Stimulated activated CD4-positive, alpha-beta T cell treated with anti-CD3 and anti-CD28 coated beads, TNF-alpha, amount 100 ng/mL, for 4 hours (primary cell): Measurements from ENCODE around the gene FGR.

Source experiments
- DNase-seq, 3 experiments: peaks; one replicate each; pipeline ENCODE4 v3.0.0-alpha.2; 2020; ENCODE audit warnings: low read depth in 3 of 3

FGR gene

DNA sequence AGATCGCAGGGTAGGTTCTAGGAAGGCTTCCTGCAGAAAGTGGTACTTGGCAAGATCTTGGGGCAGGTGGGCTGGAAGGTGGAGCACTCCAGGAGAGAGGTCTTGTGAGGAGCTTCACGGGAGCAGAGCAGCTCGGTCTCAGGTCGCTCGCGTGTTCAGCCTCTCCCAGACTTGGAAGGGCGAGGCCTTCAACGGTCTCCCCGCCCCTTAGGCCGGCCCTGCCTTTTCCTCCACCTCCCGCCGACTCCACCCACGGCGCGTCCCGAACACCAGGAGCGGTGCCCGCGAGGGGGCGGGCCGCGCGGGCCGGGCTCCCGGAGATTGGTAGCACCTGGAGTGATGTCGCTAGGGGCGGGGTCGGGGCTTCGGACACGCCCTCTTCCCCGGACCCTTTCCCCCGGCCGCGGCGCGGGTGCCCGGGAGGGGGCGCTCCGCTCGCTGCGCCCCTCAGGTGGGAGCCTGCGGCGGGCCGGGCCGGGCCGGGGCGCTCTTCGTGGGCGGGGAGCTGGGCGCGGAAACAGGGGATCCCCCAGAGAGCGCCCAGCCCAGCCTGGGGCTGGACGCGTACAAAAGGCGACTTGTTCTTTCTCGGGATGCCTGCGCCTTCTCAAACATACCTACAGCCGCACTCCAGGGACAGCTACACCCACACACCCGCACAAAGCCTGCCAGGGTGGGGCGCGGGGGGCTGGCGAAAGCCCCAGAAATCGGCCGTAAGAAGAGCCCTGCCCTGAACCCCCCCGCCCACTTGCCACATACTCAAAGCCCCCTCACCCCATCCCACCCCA is 66.5 kb downstream of the FGR start:
- peak; percentile 81 to 84 (median 83) for DNase-seq

DNA sequence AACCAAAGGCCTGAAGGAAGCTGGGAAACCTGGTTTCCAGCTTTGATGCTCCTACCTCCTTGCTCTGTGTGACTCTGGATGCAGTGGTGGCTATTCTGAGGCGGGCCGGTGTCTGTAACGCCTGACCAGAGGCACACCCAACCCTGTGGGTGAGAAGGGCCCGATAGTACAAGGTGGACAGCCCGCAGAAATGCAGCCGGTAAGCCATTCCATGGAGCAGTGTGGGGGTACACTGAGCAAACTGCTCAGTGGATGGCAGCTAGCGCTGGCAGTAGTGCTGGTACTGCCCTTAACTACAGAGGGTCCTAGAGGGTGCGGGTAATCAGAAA is 67.0 kb downstream of the FGR start:
- no peak for DNase-seq

DNA sequence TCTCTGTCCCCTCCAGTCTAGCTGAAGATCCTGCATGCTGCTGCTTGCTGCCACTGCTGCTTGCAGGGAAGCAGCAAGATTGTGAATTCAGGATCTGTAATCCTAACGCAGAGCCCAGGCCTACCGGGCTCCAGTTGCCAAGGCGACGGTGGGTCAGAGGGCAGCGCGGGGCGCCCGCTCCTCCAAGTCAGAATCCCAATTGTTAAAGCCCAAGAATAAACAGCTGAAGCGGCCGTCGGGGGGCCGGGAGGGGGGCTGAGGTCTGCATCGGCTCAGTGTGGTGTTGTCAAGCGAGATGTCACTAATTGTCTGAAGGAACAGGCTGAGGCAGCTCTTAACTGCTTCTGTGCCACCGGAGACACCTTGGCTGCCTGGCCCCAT is 67.8 kb downstream of the FGR start:
- DNase-seq, result no peak

DNA sequence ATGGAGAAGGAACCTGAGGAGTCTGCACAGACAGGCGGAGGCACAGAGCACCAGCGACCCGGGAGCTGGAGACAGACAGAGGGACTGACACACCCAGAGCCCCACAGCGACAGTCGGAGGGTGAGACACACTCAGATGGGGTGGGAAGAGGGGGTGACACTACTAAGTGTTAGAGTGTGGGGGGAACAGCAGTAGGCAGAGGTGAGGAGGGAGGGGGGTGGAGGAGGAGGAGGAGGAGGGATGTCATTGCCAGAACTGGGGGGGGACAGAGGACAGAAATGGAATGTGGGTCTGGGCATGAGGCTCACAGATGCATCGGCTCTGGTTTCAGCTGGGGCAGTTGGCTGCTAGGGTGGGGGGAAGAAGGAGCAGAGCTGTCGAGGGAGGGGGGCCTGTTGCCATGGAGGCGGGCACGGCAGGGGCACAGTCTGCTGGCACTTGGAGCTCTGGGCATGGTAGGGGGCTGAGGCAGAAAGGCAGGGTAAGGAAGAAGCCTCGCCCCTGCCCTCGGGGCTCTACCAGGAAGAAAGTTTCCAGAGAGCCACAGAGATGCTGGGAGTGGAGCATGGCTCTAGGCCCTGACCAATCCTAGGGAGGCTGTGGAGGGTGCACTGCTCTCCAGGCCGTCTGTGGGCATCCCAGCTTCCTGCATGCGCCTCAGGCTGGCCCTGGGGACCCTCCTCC is 68.4 kb downstream of the FGR start:
- DNase-seq, result no peak

DNA sequence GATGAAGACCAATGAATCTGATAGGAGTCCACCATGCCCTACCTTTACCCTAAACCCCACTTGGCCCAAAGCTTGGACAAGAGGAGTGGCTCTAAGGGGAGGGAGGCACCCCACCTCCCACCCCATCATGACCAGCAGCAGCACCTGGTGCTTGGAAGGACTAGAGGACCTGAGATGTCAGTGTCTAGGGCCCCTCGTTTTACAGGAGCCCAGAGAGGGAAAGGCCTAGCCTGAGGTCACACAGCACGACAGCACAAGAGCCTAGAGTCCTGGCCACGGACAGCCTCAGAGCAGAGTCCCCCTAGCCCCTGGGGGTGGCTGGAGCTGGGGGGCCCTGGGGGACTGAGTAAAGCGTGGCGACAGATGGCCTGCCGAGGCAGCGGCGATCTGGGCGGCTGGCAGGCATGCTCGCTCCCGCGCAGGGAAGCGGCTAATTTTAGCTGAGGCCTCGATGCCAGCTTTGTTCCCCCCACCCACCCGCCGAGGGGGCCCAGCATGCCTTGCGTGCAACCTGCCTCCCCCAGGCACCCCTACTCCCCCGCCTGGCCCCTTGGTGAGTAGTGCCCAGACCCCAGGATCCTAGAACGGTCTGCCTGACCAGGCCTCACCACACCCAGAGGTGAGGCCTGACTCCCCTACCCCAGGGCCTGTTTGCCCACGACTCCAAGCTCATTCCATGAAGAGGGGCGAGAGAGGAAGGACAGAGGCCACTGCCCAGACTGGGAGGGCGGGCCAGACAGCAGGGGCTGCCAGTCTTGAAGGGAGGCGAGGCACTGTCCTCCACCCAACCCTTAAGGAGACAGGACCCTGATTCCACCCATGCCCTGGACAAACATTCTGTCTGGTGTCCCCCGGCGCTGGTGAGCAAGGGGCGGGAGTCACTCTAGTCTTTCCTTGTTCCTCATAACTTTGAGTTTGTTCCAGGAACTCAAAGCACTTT is 70.0 kb downstream of the FGR start:
- no peak for DNase-seq

DNA sequence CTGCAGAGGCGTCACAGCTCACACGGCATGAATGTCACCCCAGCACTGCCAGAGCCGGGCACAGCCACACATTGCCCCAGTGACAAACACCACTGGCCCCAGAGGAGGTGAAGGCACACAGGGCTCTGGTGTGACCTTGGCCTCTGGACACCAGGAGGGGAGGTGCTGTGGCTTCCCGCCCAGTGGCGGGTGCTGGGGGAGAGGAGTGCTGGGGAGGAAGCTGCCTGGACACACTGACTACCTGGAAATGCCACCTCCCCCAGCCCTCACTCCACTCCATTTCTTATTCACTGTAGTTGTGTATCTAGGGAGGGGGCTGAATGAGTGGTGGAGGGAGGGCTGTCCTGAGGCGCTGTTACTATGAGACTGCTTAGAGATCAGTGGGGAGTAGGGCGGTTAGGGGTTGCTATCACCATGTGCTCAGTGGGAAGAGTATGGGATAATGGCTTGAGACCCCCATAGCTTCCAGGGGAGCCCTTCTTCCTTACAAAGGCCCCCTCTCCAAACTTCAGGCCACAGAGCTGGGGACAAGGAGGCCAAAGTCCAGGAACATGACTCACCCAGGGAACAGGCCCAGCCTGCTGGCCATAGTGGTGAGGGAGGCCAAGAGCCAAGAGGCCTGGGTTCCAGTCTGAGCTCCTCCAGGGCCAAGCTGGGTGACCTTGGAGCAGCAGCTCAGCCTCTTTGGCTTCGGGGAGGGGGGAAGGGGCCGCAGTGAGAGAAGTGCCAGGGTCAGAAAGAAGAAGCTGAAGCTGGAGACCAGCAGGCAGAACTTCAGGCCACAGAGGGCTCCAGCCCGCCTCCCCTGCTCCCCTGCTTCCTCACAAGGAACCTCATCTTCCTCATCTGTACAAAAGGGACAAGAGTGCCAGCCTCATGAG is 71.2 kb downstream of the FGR start:
- no peak for DNase-seq

DNA sequence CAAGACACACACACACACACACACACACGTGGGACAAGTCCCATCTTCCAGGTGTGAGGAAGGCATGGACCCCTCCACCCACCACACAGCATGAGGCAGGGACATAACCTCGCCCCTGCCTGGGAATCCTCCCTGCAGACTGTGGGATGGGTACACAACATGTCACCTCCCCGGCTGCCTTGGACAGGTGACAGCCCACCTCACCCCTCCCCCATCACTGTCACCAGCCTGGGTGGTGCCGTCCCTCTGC is 71.7 kb downstream of the FGR start:
- no peak for DNase-seq

DNA sequence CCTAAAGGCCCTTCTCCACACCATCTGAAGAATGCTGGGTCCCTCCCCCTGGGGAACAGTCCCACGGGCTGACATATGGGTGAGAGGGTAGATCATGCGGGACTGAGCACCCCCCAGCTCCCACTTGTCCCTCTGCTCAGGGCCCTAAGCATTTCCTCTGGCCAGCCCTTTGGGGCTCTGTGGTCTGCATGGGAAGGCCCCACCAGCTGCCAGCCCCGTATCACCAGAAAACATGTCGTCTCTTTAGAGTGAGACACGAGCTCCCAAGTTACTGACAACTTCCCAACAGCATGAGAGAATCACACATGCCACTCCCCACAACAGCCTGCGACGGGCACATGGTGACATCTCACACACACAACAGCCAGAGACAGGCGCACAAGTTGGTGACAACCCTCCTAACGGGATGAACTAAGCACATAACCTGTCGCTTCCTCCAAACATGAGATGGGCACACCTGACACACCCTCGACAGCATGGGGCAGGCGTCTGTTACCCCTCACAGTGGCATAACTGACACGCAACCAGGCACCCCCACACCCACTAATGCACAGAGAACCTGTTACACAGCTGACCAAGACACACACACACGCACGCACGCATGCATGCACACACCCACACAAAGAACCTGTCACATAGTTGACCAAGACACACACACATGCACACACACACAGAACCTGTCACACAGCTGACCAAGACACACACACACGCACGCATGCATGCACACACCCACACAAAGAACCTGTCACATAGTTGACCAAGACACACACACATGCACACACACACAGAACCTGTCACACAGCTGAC is 72.2 kb downstream of the FGR start:
- DNase-seq, result no peak
